Esophagus (tissue), 2 donors: ENCODE results near the gene DEGS2. TPM values are rescaled to one million over a fixed set of nuclear protein-coding genes. Genes with fewer than 3 reads are reported as not detected.

Experiments
- H3K27ac ChIP-seq, 2 donors: one replicate each; pipeline ENCODE4 v1.5.1; 2013; ENCODE audit warnings: low read depth in 2 of 2, mild to moderate bottlenecking in 2 of 2, inconsistent platforms in 1 of 2, low read length in 1 of 2, moderate library complexity in 1 of 2
- H3K27me3 ChIP-seq, 2 donors: one replicate each; pipeline ENCODE4 v1.6.1; 2013; ENCODE audit warnings: low read length in 2 of 2, control low read depth in 1 of 2, mild to moderate bottlenecking in 1 of 2; ENCODE audit not compliant: insufficient read depth in 2 of 2, control insufficient read depth in 1 of 2
- H3K36me3 ChIP-seq, 2 donors: one replicate each; pipeline ENCODE4 v1.6.1; 2013; ENCODE audit warnings: low read length in 1 of 2; ENCODE audit not compliant: control insufficient read depth in 2 of 2, insufficient read depth in 2 of 2
- H3K4me1 ChIP-seq, 2 donors: one replicate each; pipeline ENCODE4 v1.6.1; 2013; ENCODE audit warnings: low read length in 1 of 2; ENCODE audit not compliant: control insufficient read depth in 2 of 2, insufficient read depth in 2 of 2
- H3K4me3 ChIP-seq, 2 donors: one replicate each; pipeline ENCODE4 v1.5.1; 2013; ENCODE audit warnings: low read length in 2 of 2, mild to moderate bottlenecking in 2 of 2, low read depth in 1 of 2, moderate library complexity in 1 of 2
- H3K9me3 ChIP-seq, 2 donors: one replicate each; pipeline ENCODE4 v1.6.1; 2013; ENCODE audit warnings: mild to moderate bottlenecking in 2 of 2, low read depth in 1 of 2, low read length in 1 of 2, moderate library complexity in 1 of 2; ENCODE audit not compliant: control insufficient read depth in 2 of 2, insufficient read depth in 1 of 2
- WGBS, 2 donors: extraction: QIAGEN DNeasy Blood & Tissue Kit; methylation state at CpG; one replicate each; pipeline ENCODE4 v1.1.7; 2013; 5-methylcytosine and 5-hydroxymethylcytosine counted together
- polyA plus RNA-seq, 2 donors: library from polyadenylated mRNA; stranded (reverse); fragments of 200-250 nt; gene quantifications; one replicate each; pipeline ENCODE4 v1.2.3, GENCODE V29; 2013
- donor health status: healthy with polysubstance abuse.
- donor health status: Bipolar disorder and iron deficiency.

The DEGS2 gene
- polyA plus RNA-seq, 2 donors, result 24.7 to 41.8 TPM

- Histone ChIP-seq H3K27me3 (no peaks in the 10 kb centered on the region), H3K36me3 (peaks cover 2 to 38% of the 10 kb centered on the region in 2 donors), H3K9me3 (no peaks in the 10 kb centered on the region), H3K27ac (no peak overlapping the region), H3K4me3 (no peak overlapping the region), H3K4me1 (peaks cover 5 to 18% of the 10 kb centered on the region in 2 donors)
- WGBS, 2 donors, result 91% methylated on average over 12 of the region's 12 CpGs
Observed at GRCh38 chr14:100127853-100128455, 31.5 kb downstream of the DEGS2 start.

- peaks cover 0 to 7% of the 10 kb centered on the region in 2 donors for H3K4me1 ChIP-seq
- H3K27me3 ChIP-seq, result no peaks in the 10 kb centered on the region
- no peak overlapping the region for H3K27ac ChIP-seq
- WGBS, 2 donors, result 91 to 93% methylated on average over 13 of the region's 13 CpGs
- H3K36me3 ChIP-seq, result peaks cover 2 to 32% of the 10 kb centered on the region in 2 donors
- H3K9me3 ChIP-seq, result no peaks in the 10 kb centered on the region
- no peak overlapping the region for H3K4me3 ChIP-seq
Observed at GRCh38 chr14:100126401-100126800, 33.0 kb downstream of the DEGS2 start.

GRCh38 chr14:100124551-100125088 lies 34.8 kb downstream of the DEGS2 start:
- 86 to 90% methylated on average over 20 of the region's 20 CpGs for WGBS, 2 donors
- H3K4me3 ChIP-seq, result no peak overlapping the region
- H3K27ac ChIP-seq, result no peak overlapping the region
- no peaks in the 10 kb centered on the region for H3K4me1 ChIP-seq
- H3K9me3 ChIP-seq, result no peaks in the 10 kb centered on the region
- H3K27me3 ChIP-seq, result no peaks in the 10 kb centered on the region
- H3K36me3 ChIP-seq, result peaks cover 2 to 34% of the 10 kb centered on the region in 2 donors

GRCh38 chr14:100123618-100124017 lies 35.8 kb downstream of the DEGS2 start:
- 96% methylated on average over 10 of the region's 10 CpGs for WGBS, 2 donors
- H3K36me3 ChIP-seq, result peaks cover 0 to 35% of the 10 kb centered on the region in 2 donors

GRCh38 chr14:100122481-100123223 lies 36.8 kb downstream of the DEGS2 start:
- Histone ChIP-seq H3K27ac (no peak overlapping the region), H3K27me3 (no peaks in the 10 kb centered on the region), H3K4me1 (no peaks in the 10 kb centered on the region), H3K36me3 (peaks cover 0 to 36% of the 10 kb centered on the region in 2 donors), H3K9me3 (no peaks in the 10 kb centered on the region), H3K4me3 (no peak overlapping the region)
- 87 to 88% methylated on average over 8 of the region's 8 CpGs for WGBS, 2 donors

More at GRCh38 chr14:100123618-100124017, 35.8 kb downstream of the DEGS2 start:
- Histone ChIP-seq H3K27ac (no peak overlapping the region), H3K4me3 (no peak overlapping the region), H3K9me3 (no peaks in the 10 kb centered on the region), H3K27me3 (no peaks in the 10 kb centered on the region), H3K4me1 (no peaks in the 10 kb centered on the region)

- WGBS, 2 donors, result 92 to 94% methylated on average over 14 of the region's 14 CpGs
- Histone ChIP-seq H3K4me1 (no peaks in the 10 kb centered on the region), H3K9me3 (no peaks in the 10 kb centered on the region), H3K27ac (no peak overlapping the region), H3K4me3 (no peak overlapping the region), H3K36me3 (peaks cover 0 to 28% of the 10 kb centered on the region in 2 donors), H3K27me3 (no peaks in the 10 kb centered on the region)
Observed at GRCh38 chr14:100121643-100122480, 37.6 kb downstream of the DEGS2 start.

GRCh38 chr14:100120522-100121269 lies 38.7 kb downstream of the DEGS2 start:
- 94 to 97% methylated on average over 18 of the region's 18 CpGs for WGBS, 2 donors
- H3K9me3 ChIP-seq, result no peaks in the 10 kb centered on the region

GRCh38 chr14:100119251-100119650 lies 40.2 kb downstream of the DEGS2 start:
- H3K4me1 ChIP-seq, result no peaks in the 10 kb centered on the region
- H3K27ac ChIP-seq, result no peak overlapping the region
- H3K36me3 ChIP-seq, result peaks cover 0 to 11% of the 10 kb centered on the region in 2 donors
- WGBS, 2 donors, result 94 to 95% methylated on average over 8 of the region's 8 CpGs
- no peak overlapping the region for H3K4me3 ChIP-seq
- no peaks in the 10 kb centered on the region for H3K27me3 ChIP-seq
- H3K9me3 ChIP-seq, result no peaks in the 10 kb centered on the region

More at GRCh38 chr14:100120522-100121269, 38.7 kb downstream of the DEGS2 start:
- Histone ChIP-seq H3K4me1 (no peaks in the 10 kb centered on the region), H3K36me3 (peaks cover 0 to 18% of the 10 kb centered on the region in 2 donors), H3K4me3 (no peak overlapping the region), H3K27me3 (no peaks in the 10 kb centered on the region), H3K27ac (no peak overlapping the region)
